Measurements from ENCODE around the gene PLA2G2F. TPM values are rescaled to one million over a fixed set of nuclear protein-coding genes. Genes with fewer than 3 reads are reported as not detected.
A peak's percentile ranks its signal among the peaks of the same experiment; 100 is the strongest.

Gene PLA2G2F
- total and polyA plus RNA-seq, 4 donors, result 0.03 to 0.13 TPM; not detected in 2

GRCh38 chr1:20168564-20169491 is 29.7 kb downstream of the PLA2G2F start:
- H3K36me3 ChIP-seq (ENCODE audit: control insufficient read depth in 1 of 2, insufficient read depth in 2 of 2, low read length in 1 of 2), result no peaks in the 10 kb centered on the region
- no peak overlapping the region for H3K4me3 ChIP-seq (ENCODE audit: low read length in 2 of 2)
- ATAC-seq (ENCODE audit: low FRiP score), result no peak
- H3K27me3 ChIP-seq (ENCODE audit: control insufficient read depth in 1 of 2, insufficient read depth in 2 of 2, low read length in 1 of 2), result no peaks in the 10 kb centered on the region
- no peaks in the 10 kb centered on the region for H3K4me1 ChIP-seq (ENCODE audit: control insufficient read depth in 1 of 2, insufficient read depth in 2 of 2, low read length in 2 of 2)
- no peak overlapping the region for H3K27ac ChIP-seq (ENCODE audit: low read depth in 1 of 2, low read length in 2 of 2)
- intact Hi-C loops (cut with DNase I), result no loop called here
- WGBS, 2 donors, result 69 to 72% methylated on average over 9 of the region's 9 CpGs
- H3K9me3 ChIP-seq (ENCODE audit: control insufficient read depth, low read length), result no peaks in the 10 kb centered on the region
- DNase-seq, result no peak

- no peak for DNase-seq
- intact Hi-C loops (cut with DNase I), result no loop called here
- Histone ChIP-seq H3K36me3 (ENCODE audit: control insufficient read depth in 1 of 2, insufficient read depth in 2 of 2, low read length in 1 of 2) (no peaks in the 10 kb centered on the region), H3K27ac (ENCODE audit: low read depth in 1 of 2, low read length in 2 of 2) (no peak overlapping the region), H3K4me3 (ENCODE audit: low read length in 2 of 2) (no peak overlapping the region), H3K9me3 (ENCODE audit: control insufficient read depth, low read length) (no peaks in the 10 kb centered on the region), H3K27me3 (ENCODE audit: control insufficient read depth in 1 of 2, insufficient read depth in 2 of 2, low read length in 1 of 2) (no peaks in the 10 kb centered on the region), H3K4me1 (ENCODE audit: control insufficient read depth in 1 of 2, insufficient read depth in 2 of 2, low read length in 2 of 2) (no peaks in the 10 kb centered on the region)
- ATAC-seq (ENCODE audit: low FRiP score), result no peak
- 85 to 89% methylated on average over 5 of the region's 5 CpGs for WGBS, 2 donors
Observed at GRCh38 chr1:20169932-20170331, 30.8 kb downstream of the PLA2G2F start.

GRCh38 chr1:20172033-20172590 is 33.0 kb downstream of the PLA2G2F start:
- intact Hi-C loops (cut with DNase I), result no loop called here
- DNase-seq (no peak), ATAC-seq (ENCODE audit: low FRiP score) (no peak)
- 88 to 89% methylated on average over 11 to 12 of the region's 12 CpGs for WGBS, 2 donors
- Histone ChIP-seq H3K4me1 (ENCODE audit: control insufficient read depth in 1 of 2, insufficient read depth in 2 of 2, low read length in 2 of 2) (no peaks in the 10 kb centered on the region), H3K27me3 (ENCODE audit: control insufficient read depth in 1 of 2, insufficient read depth in 2 of 2, low read length in 1 of 2) (no peaks in the 10 kb centered on the region), H3K9me3 (ENCODE audit: control insufficient read depth, low read length) (no peaks in the 10 kb centered on the region), H3K27ac (ENCODE audit: low read depth in 1 of 2, low read length in 2 of 2) (no peak overlapping the region), H3K36me3 (ENCODE audit: control insufficient read depth in 1 of 2, insufficient read depth in 2 of 2, low read length in 1 of 2) (no peaks in the 10 kb centered on the region), H3K4me3 (ENCODE audit: low read length in 2 of 2) (no peak overlapping the region)

- Histone ChIP-seq H3K27me3 (ENCODE audit: control insufficient read depth in 1 of 2, insufficient read depth in 2 of 2, low read length in 1 of 2) (no peaks in the 10 kb centered on the region), H3K36me3 (ENCODE audit: control insufficient read depth in 1 of 2, insufficient read depth in 2 of 2, low read length in 1 of 2) (no peaks in the 10 kb centered on the region), H3K9me3 (ENCODE audit: control insufficient read depth, low read length) (peaks cover 2% of the 10 kb centered on the region), H3K4me1 (ENCODE audit: control insufficient read depth in 1 of 2, insufficient read depth in 2 of 2, low read length in 2 of 2) (no peaks in the 10 kb centered on the region), H3K27ac (ENCODE audit: low read depth in 1 of 2, low read length in 2 of 2) (no peak overlapping the region), H3K4me3 (ENCODE audit: low read length in 2 of 2) (no peak overlapping the region)
- ATAC-seq (ENCODE audit: low FRiP score) (no peak), DNase-seq (no peak)
- 60 to 62% methylated on average over 9 of the region's 9 CpGs for WGBS, 2 donors
- intact Hi-C loops (cut with DNase I), result no loop called here
Observed at GRCh38 chr1:20174937-20175666, 36.0 kb downstream of the PLA2G2F start.

GRCh38 chr1:20178634-20179370 is 39.7 kb downstream of the PLA2G2F start:
- DNase-seq (peak in 1 of 2 donors; percentile 71), ATAC-seq (ENCODE audit: low FRiP score) (no peak)
- WGBS, 2 donors, result 74% methylated on average over 13 of the region's 13 CpGs
- Histone ChIP-seq H3K36me3 (ENCODE audit: control insufficient read depth in 1 of 2, insufficient read depth in 2 of 2, low read length in 1 of 2) (no peaks in the 10 kb centered on the region), H3K4me1 (ENCODE audit: control insufficient read depth in 1 of 2, insufficient read depth in 2 of 2, low read length in 2 of 2) (no peaks in the 10 kb centered on the region), H3K27me3 (ENCODE audit: control insufficient read depth in 1 of 2, insufficient read depth in 2 of 2, low read length in 1 of 2) (no peaks in the 10 kb centered on the region), H3K9me3 (ENCODE audit: control insufficient read depth, low read length) (peaks cover 2% of the 10 kb centered on the region), H3K4me3 (ENCODE audit: low read length in 2 of 2) (no peak overlapping the region), H3K27ac (ENCODE audit: low read depth in 1 of 2, low read length in 2 of 2) (no peak overlapping the region)
- intact Hi-C loops (cut with DNase I), result no loop called here

- DNase-seq (no peak), ATAC-seq (ENCODE audit: low FRiP score) (no peak)
- Histone ChIP-seq H3K4me3 (ENCODE audit: low read length in 2 of 2) (no peak overlapping the region), H3K9me3 (ENCODE audit: control insufficient read depth, low read length) (peaks cover 2% of the 10 kb centered on the region), H3K4me1 (ENCODE audit: control insufficient read depth in 1 of 2, insufficient read depth in 2 of 2, low read length in 2 of 2) (no peaks in the 10 kb centered on the region), H3K27me3 (ENCODE audit: control insufficient read depth in 1 of 2, insufficient read depth in 2 of 2, low read length in 1 of 2) (no peaks in the 10 kb centered on the region), H3K36me3 (ENCODE audit: control insufficient read depth in 1 of 2, insufficient read depth in 2 of 2, low read length in 1 of 2) (no peaks in the 10 kb centered on the region), H3K27ac (ENCODE audit: low read depth in 1 of 2, low read length in 2 of 2) (no peak overlapping the region)
- intact Hi-C loops (cut with DNase I), result no loop called here
- 96% methylated on average over 2 of the region's 2 CpGs for WGBS, 2 donors
Observed at GRCh38 chr1:20179371-20180128, 40.4 kb downstream of the PLA2G2F start.

- H3K27me3 ChIP-seq (ENCODE audit: control insufficient read depth in 1 of 2, insufficient read depth in 2 of 2, low read length in 1 of 2), result no peaks in the 10 kb centered on the region
- ATAC-seq (ENCODE audit: low FRiP score) (no peak), DNase-seq (no peak)
- no peak overlapping the region for H3K4me3 ChIP-seq (ENCODE audit: low read length in 2 of 2)
- no peaks in the 10 kb centered on the region for H3K36me3 ChIP-seq (ENCODE audit: control insufficient read depth in 1 of 2, insufficient read depth in 2 of 2, low read length in 1 of 2)
- intact Hi-C loops (cut with DNase I), result no loop called here
- H3K27ac ChIP-seq (ENCODE audit: low read depth in 1 of 2, low read length in 2 of 2), result no peak overlapping the region
- 61 to 69% methylated on average over 6 of the region's 6 CpGs for whole genome bisulfite sequencing, 2 donors
- no peaks in the 10 kb centered on the region for H3K4me1 ChIP-seq (ENCODE audit: control insufficient read depth in 1 of 2, insufficient read depth in 2 of 2, low read length in 2 of 2)
- H3K9me3 ChIP-seq (ENCODE audit: control insufficient read depth, low read length), result peaks cover 2% of the 10 kb centered on the region
Observed at GRCh38 chr1:20180129-20180843, 41.2 kb downstream of the PLA2G2F start.
